Measurements from ENCODE around the gene ABCA2.

Gene ABCA2

DNA sequence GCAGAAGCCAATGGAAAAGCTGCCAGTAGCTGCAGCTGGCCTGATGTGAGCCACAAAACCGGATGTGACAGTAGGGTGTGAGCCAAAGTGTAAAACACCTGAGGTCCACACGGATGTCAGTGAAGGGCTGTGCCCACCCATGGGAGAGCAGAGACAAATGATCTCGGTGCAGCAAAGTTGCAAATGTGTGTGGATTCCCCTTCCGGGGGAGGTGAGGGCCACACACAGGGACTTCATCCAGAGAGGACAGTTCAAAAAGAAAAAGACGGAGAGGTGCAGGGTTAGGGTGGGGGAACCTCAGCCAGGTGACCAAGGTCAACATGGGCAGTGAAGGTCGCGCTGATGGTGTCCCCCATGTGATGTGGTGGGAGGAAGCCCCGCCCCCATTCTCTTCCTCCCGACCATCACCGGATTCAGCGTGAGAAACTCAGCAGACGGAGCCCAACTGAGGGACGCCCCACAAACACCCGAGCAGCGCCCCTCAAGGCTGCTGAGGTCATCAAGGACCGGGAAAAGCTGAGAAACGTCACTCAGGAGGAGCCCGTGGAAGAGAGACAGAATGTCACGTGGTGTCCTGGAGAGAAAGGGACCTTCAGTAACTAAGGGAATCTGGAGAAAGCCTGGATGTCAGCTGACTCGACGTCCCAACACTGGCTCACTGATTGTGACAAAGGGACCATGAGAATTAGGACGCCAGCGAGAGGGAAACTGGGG is 62.1 kb downstream of the ABCA2 start:
- Mint-ChIP-seq H3K9me3 (no peaks in the 10 kb centered on the region), H3K36me3 (no peaks in the 10 kb centered on the region), H3K27me3 (no peaks in the 10 kb centered on the region), H3K27ac (no peak overlapping the region), H3K4me3 (peak overlapping the region; percentile 24), H3K4me1 (peaks cover 20% of the 10 kb centered on the region)

GRCh38 chr9:136964833-136965422 is 63.1 kb downstream of the ABCA2 start:
- Mint-ChIP-seq H3K4me1 (peaks cover 22% of the 10 kb centered on the region), H3K27ac (no peak overlapping the region), H3K27me3 (no peaks in the 10 kb centered on the region), H3K9me3 (no peaks in the 10 kb centered on the region), H3K4me3 (no peak overlapping the region), H3K36me3 (no peaks in the 10 kb centered on the region)

DNA sequence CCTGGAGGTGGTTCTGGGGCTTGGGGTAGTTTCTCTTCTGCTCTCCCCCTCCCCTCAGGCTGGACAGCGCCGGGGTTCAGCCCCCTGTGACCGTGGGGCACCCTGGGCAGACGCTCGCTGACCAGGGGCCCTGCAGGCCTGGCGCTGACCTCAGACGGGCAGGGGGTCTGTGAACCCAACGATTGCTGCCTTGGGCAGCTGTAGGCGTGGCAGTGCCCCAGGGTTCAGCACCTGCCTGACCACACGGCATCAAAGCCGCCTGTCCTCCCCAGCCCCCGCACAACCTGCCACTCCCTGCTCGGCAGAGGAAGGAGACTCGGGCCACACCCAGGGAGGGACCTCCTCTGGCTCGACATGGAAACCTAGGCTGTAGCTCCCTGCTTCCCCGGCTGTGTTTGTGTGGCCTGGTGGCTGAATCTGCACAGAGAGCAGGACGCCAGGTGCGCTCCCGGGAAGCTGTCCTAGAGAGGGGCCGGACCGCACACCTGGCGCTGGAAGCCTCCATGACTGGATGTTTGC is 63.8 kb downstream of the ABCA2 start:
- H3K4me1 Mint-ChIP-seq, result peaks cover 23% of the 10 kb centered on the region
- no peak overlapping the region for H3K27ac Mint-ChIP-seq
- no peaks in the 10 kb centered on the region for H3K36me3 Mint-ChIP-seq
- no peaks in the 10 kb centered on the region for H3K9me3 Mint-ChIP-seq
- no peak overlapping the region for H3K4me3 Mint-ChIP-seq
- H3K27me3 Mint-ChIP-seq, result no peaks in the 10 kb centered on the region

DNA sequence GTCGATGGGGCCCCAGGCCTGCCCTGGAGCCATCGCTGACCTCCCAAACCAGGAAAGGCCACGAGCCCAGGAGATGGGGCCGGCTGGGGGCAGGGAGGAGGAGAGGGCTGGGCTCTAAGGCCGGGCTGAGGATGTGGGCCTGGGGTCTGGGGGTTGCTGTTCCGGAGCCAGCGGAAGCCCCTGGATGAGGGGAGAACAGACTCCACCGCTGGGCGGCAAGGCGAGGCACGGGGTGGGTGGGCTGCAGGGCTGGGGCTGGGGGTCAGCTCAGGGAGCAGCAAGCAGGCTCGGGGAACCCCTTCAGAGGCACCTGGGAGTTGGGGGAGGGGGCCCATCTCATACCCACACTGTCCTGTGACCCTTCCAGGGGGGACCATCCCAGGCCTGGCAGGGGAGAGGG is 64.3 kb downstream of the ABCA2 start:
- Mint-ChIP-seq H3K4me1 (peaks cover 23% of the 10 kb centered on the region), H3K4me3 (no peak overlapping the region), H3K27ac (no peak overlapping the region), H3K9me3 (no peaks in the 10 kb centered on the region), H3K27me3 (no peaks in the 10 kb centered on the region), H3K36me3 (no peaks in the 10 kb centered on the region)

- Mint-ChIP-seq H3K9me3 (no peaks in the 10 kb centered on the region), H3K27me3 (no peaks in the 10 kb centered on the region), H3K27ac (no peak overlapping the region), H3K4me3 (no peak overlapping the region), H3K36me3 (no peaks in the 10 kb centered on the region), H3K4me1 (peaks cover 23% of the 10 kb centered on the region)
Observed at GRCh38 chr9:136963341-136963740, 64.7 kb downstream of the ABCA2 start.

DNA sequence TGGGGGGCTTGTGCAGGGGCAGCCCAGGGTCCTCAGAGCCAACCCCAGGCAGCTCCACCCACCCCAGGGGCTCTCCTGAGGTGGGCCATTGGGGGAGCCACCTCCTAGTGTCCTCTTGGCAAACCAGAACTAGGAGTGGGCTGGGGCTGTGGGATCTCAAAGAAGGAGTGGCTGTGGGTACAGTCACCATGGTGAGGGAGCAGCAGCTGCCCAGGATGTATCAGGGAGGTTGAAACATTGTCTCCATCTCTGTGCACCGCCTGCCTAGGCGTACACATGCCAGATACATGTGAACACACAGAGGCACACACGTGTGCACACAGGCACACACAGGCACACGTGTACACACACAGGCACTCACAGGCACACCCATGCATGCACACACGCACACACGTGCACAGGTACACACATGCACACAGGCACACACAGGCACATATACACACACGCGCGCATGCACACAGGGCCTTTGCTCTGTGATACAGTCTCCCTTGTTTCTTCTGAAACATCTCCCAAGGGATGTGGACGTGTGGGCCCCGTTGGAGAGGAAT is 65.3 kb downstream of the ABCA2 start:
- peaks cover 23% of the 10 kb centered on the region for H3K4me1 Mint-ChIP-seq
- H3K27me3 Mint-ChIP-seq, result no peaks in the 10 kb centered on the region
- no peak overlapping the region for H3K27ac Mint-ChIP-seq
- no peaks in the 10 kb centered on the region for H3K36me3 Mint-ChIP-seq
- H3K4me3 Mint-ChIP-seq, result no peak overlapping the region
- H3K9me3 Mint-ChIP-seq, result no peaks in the 10 kb centered on the region

- Mint-ChIP-seq H3K36me3 (no peaks in the 10 kb centered on the region), H3K27me3 (no peaks in the 10 kb centered on the region), H3K9me3 (no peaks in the 10 kb centered on the region), H3K27ac (no peak overlapping the region), H3K4me3 (no peak overlapping the region), H3K4me1 (peaks cover 23% of the 10 kb centered on the region)
Observed at GRCh38 chr9:136962163-136962562, 65.9 kb downstream of the ABCA2 start.

DNA sequence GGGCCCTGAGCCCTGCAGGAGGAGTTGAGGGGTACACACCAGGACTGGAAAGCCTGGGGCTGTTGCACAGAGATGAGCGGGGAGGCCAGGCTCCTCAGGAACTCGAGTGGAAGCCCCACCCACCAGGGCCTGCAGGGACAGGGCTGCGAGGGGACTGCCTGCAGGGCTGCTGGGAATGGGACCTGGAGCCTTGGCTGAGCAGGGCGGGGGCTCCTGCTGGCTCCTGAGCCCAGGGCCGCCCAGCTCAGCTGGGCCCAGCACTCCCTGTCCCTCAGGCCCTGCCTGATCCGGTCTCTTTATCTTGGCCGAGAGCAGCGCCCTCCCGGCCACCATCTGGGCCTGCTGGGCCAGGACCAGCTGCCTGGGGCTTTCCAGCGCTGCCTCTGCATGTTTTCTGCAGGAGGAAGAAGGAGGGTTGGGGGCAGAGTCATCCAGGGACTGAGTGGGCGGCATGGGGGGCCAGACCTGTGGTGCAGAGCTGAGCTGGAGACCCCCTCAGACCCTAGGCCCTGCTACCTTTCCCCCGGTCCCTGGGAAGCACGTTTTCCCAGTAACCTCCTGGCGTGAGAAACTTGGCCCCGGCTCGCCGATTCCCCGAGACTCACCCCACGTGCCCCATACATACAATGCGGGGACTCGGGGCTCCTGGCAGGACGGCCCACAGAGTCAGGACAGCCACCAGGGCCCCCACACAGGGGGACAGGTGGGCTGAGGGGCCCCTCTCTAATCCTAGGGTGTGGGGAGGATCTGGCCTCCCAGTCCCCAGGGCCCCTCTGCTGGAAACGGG is 66.6 kb downstream of the ABCA2 start:
- no peaks in the 10 kb centered on the region for H3K27me3 Mint-ChIP-seq
- no peak overlapping the region for H3K27ac Mint-ChIP-seq
- H3K36me3 Mint-ChIP-seq, result peaks cover 2% of the 10 kb centered on the region
- H3K4me1 Mint-ChIP-seq, result peaks cover 22% of the 10 kb centered on the region
- H3K9me3 Mint-ChIP-seq, result peaks cover 4% of the 10 kb centered on the region
- H3K4me3 Mint-ChIP-seq, result no peak overlapping the region

GRCh38 chr9:136960938-136961275 is 67.1 kb downstream of the ABCA2 start:
- Mint-ChIP-seq H3K4me3 (no peak overlapping the region), H3K27me3 (no peaks in the 10 kb centered on the region), H3K36me3 (peaks cover 2% of the 10 kb centered on the region), H3K9me3 (peaks cover 5% of the 10 kb centered on the region), H3K27ac (no peak overlapping the region), H3K4me1 (peaks cover 16% of the 10 kb centered on the region)

GRCh38 chr9:136960212-136960937 is 67.7 kb downstream of the ABCA2 start:
- H3K4me3 Mint-ChIP-seq, result no peak overlapping the region
- H3K4me1 Mint-ChIP-seq, result peaks cover 11% of the 10 kb centered on the region
- peaks cover 2% of the 10 kb centered on the region for H3K36me3 Mint-ChIP-seq
- no peaks in the 10 kb centered on the region for H3K27me3 Mint-ChIP-seq
- peaks cover 5% of the 10 kb centered on the region for H3K9me3 Mint-ChIP-seq
- peak overlapping the region; percentile 17 for H3K27ac Mint-ChIP-seq

GRCh38 chr9:136958898-136959850 is 68.9 kb downstream of the ABCA2 start:
- Mint-ChIP-seq H3K4me1 (peaks cover 3% of the 10 kb centered on the region), H3K27ac (peak overlapping the region; percentile 30), H3K36me3 (peaks cover 2% of the 10 kb centered on the region), H3K4me3 (no peak overlapping the region), H3K27me3 (no peaks in the 10 kb centered on the region), H3K9me3 (peaks cover 5% of the 10 kb centered on the region)

- Mint-ChIP-seq H3K4me1 (peaks cover 3% of the 10 kb centered on the region), H3K4me3 (no peak overlapping the region), H3K27me3 (no peaks in the 10 kb centered on the region), H3K27ac (no peak overlapping the region), H3K36me3 (peaks cover 2% of the 10 kb centered on the region), H3K9me3 (peaks cover 5% of the 10 kb centered on the region)
Observed at GRCh38 chr9:136958473-136958872, 69.6 kb downstream of the ABCA2 start.

DNA sequence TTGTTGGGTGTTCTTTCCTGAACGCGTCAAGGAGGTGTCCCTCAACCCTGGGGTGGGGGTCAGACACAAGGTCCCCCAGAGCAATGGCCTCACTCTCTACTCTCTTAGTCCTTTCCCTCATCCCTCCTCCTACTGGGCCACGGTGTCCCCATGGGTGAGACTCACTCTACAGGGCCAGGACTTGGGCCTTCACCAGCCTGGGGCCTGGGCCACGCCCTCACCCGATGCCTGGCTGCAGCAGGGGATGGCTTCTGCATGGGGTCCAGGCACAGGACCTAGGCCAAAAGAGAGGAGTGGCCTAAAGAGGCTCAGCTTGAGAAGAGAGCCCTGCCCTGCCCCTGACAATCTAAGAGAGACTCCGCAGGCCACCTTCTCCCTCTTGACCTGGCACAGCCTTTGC is 70.1 kb downstream of the ABCA2 start:
- Mint-ChIP-seq H3K9me3 (peaks cover 5% of the 10 kb centered on the region), H3K4me3 (no peak overlapping the region), H3K27me3 (no peaks in the 10 kb centered on the region), H3K36me3 (peaks cover 2% of the 10 kb centered on the region), H3K27ac (no peak overlapping the region), H3K4me1 (peaks cover 3% of the 10 kb centered on the region)

DNA sequence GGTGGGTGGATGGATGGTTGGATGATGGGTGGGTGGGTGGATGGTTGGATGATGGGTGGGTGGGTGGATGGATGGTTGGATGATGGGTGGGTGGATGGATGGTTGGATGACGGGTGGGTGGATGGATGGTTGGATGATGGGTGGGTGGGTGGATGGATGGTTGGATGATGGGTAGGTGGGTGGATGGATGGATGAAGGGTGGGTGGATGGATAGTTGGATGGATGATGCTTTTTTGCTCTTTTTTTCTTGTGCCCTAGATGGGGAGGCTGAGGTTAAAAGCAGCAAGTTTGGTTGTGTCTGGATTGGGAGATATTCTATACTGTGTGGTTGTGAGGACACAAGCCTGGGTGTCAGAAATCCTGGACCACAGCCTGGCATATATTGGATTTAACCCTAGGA is 70.6 kb downstream of the ABCA2 start:
- peak overlapping the region; percentile 55 for H3K27ac Mint-ChIP-seq
- H3K9me3 Mint-ChIP-seq, result peaks cover 5% of the 10 kb centered on the region
- H3K27me3 Mint-ChIP-seq, result no peaks in the 10 kb centered on the region
- H3K36me3 Mint-ChIP-seq, result peaks cover 2% of the 10 kb centered on the region
- H3K4me1 Mint-ChIP-seq, result peaks cover 3% of the 10 kb centered on the region
- no peak overlapping the region for H3K4me3 Mint-ChIP-seq

All from activated naive CD4-positive, alpha-beta T cell treated with anti-CD3 and anti-CD28 coated beads, Interleukin-2, amount 50 U/mL, for 24 hours (primary cell).